ENCODE results near the gene DGKQ.

DGKQ gene

DNA sequence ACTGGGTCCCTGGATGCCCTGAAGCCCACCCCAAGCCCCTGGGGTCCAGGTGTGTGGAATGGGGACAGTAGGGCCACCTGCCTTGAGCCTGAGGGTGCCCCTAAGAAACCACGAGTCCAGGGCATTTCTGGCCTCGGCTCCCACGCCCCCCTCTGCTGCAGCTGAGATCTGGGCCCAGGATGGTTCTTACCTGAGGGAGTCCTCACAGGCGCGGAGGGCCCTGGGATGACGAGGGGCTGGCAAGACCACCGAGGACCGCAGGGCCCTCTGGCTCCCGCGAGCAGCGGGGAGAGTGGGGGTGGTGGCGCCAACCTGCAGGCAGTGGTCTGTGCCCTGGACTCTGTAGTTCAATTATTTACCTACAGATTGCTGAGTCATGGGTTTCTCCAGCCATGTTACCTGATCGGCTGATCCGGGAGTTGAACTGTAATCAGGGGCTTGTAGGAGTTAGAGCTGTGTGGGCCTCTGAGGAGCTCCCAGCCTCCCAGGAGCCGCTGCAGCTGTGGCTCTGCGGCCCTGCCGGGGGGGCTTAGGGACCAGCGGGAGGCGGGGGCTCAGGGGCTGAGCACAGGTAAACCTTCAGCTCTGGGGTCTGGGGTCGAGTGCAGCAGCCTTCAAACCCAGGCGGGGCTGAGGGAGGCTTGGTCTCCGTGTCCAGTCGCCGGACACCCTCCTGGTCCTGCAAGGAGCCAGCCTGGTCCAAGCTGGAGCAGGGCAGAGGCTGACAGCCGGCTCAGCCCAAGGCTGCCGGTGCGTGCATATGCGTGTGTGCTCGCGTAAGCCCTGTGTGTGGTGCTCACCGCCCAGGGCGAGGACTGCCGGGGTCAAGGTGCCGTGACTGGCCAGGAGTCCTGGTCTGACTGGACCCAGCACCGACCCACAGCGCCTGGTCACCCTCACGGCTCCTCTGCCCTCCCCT lies 20.0 kb upstream of the DGKQ start, which contains the start of gene SLC26A1:
SLC26A1 (minus strand) TSS at position 294 of the 919 bp plus-strand sequence. CDS start 1,701 bp downstream, outside the sequence.
- H3K27ac ChIP-seq (ENCODE audit: insufficient read depth, low read depth, low read length, poor library complexity, severe bottlenecking) = no peak within 1 kb of the TSS
- peaks cover 32% of the 10 kb centered on the region for H3K27me3 ChIP-seq (ENCODE audit: control insufficient read depth, insufficient read depth, low read length, poor library complexity, severe bottlenecking)
- no peaks in the 10 kb centered on the region for H3K9me3 ChIP-seq (ENCODE audit: control insufficient read depth, low read length)
- H3K4me3 ChIP-seq (ENCODE audit: insufficient read depth, low read depth, low read length) = no peak within 1 kb of the TSS
- H3K4me1 ChIP-seq (ENCODE audit: control insufficient read depth, insufficient read depth, low read length) = no peaks in the 10 kb centered on the region
- no peaks in the 10 kb centered on the region for H3K36me3 ChIP-seq (ENCODE audit: control insufficient read depth, insufficient read depth, low read length)
- 86 to 88% methylated on average over 37 of the region's 37 CpGs for WGBS, 2 experiments

DNA sequence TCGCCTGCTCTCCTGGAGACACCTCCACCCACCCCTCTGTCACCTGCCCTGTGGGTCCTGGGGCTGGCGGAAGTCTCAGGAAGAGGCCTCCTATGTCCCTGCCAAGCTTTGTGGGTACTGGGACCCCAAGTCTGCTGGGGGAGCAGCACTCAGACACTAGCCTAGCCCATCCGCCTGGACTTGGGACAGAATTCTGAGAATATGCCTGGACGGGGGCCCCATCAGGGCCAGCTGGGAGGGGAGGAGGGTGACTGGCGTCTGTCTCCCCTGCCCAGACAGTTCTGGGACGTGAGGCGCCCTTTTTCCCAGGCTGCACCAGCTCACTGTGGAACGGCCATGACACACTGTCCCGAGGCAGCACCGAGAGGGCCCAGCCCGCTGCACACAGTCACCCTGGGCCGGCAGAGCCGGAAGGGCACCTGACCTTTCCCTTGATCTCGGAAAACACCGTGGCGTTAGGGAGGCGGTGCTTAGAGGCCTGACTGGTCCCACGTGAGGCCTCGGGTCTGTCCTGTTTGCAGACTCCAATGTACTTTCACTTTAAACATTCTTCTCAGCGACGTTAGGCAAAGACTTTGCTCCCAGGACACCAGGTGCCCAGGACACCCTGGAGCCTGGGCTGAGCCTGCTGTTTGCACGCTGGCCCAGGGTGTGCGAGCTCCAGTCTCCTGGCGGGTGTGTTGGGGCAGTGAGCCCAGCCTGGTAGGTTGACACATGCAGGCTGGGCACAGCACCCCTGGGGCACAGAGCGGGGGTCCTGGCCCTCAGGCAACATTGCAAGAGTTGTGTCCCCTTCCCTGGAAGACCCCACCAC lies 19.1 kb upstream of the DGKQ start:
- WGBS, 2 experiments = 86 to 89% methylated on average over 25 of the region's 25 CpGs
- no peak overlapping the region for H3K4me3 ChIP-seq (ENCODE audit: insufficient read depth, low read depth, low read length)
- H3K4me1 ChIP-seq (ENCODE audit: control insufficient read depth, insufficient read depth, low read length) = no peaks in the 10 kb centered on the region
- no peaks in the 10 kb centered on the region for H3K9me3 ChIP-seq (ENCODE audit: control insufficient read depth, low read length)
- peaks cover 28% of the 10 kb centered on the region for H3K27me3 ChIP-seq (ENCODE audit: control insufficient read depth, insufficient read depth, low read length, poor library complexity, severe bottlenecking)
- no peaks in the 10 kb centered on the region for H3K36me3 ChIP-seq (ENCODE audit: control insufficient read depth, insufficient read depth, low read length)
- no peak overlapping the region for H3K27ac ChIP-seq (ENCODE audit: insufficient read depth, low read depth, low read length, poor library complexity, severe bottlenecking)

DNA sequence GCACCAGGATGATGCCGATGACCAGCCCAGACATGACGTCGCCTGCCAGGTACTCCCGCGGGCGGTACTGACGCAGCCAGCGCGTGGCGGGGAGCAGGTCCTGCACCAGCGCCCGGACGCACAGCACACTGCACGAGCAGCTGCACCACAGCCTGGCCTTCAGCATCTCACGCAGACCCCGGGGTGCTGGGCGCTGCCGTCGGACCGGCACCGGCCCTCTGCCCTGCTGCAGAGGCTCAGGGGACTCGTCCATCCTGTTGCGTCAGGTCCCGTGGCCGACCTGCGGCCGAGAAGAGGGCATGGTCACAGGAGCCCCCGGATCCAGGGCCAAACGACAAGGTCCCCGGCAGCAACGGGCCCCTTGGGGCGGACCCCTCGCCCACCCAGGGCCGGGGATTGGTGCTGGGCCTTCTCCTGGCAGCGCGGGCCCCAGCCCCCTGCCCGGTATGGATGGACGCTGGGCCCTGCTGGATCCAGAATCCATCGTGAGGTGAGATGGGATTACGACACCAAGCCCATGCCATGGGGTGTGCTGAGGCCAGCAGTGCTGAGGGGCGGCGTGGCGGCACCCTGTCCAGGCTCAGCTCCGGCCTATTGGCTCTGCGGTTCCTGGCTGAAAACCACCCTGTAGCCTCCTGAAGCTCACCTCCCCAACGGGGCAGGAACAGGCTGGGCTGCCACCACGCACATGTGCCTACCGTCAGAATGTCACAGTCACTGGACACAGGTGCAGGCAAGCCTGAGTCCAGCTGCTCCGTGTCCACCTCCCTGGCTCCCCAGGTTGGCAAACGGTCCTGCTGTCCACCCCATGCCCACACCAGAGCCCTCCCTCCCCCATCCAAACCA lies 18.3 kb upstream of the DGKQ start:
- Histone ChIP-seq H3K36me3 (ENCODE audit: control insufficient read depth, insufficient read depth, low read length) (no peaks in the 10 kb centered on the region), H3K27ac (ENCODE audit: insufficient read depth, low read depth, low read length, poor library complexity, severe bottlenecking) (no peak overlapping the region), H3K4me3 (ENCODE audit: insufficient read depth, low read depth, low read length) (no peak overlapping the region), H3K4me1 (ENCODE audit: control insufficient read depth, insufficient read depth, low read length) (no peaks in the 10 kb centered on the region), H3K9me3 (ENCODE audit: control insufficient read depth, low read length) (no peaks in the 10 kb centered on the region), H3K27me3 (ENCODE audit: control insufficient read depth, insufficient read depth, low read length, poor library complexity, severe bottlenecking) (peaks cover 28% of the 10 kb centered on the region)
- WGBS, 2 experiments = 94% methylated on average over 50 of the region's 50 CpGs

DNA sequence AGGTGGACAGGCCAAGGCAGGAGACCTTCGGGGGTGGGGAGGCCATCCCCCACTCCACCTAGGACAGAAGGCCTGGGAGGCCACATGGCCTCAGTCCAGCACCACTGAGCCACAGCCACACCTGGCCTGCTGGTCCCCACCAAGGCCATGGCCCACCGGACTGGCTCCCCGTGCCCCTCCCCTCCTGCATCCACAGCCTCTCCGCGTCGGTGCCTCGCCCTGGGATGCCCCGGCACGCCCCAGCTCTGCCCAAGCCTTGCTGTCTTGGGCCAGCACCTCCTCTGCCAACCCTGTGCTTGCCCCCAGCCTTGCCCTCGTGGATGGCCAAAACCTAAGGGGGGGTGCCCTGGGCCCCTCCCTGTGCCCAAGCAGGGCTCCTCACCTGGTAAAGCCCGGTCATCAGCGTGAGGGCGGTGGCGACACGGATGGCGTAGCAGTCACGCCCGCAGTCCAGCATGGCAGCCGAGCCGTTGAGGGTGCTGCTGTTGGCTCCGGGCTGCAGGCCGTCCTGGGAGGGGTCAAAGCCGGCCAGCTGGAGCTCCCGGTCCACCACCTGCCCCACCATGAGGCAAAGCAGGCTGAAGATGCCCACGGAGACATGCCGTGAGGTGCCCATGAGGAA lies 17.5 kb upstream of the DGKQ start:
- Histone ChIP-seq H3K9me3 (ENCODE audit: control insufficient read depth, low read length) (no peaks in the 10 kb centered on the region), H3K4me3 (ENCODE audit: insufficient read depth, low read depth, low read length) (no peak overlapping the region), H3K4me1 (ENCODE audit: control insufficient read depth, insufficient read depth, low read length) (no peaks in the 10 kb centered on the region), H3K36me3 (ENCODE audit: control insufficient read depth, insufficient read depth, low read length) (no peaks in the 10 kb centered on the region), H3K27me3 (ENCODE audit: control insufficient read depth, insufficient read depth, low read length, poor library complexity, severe bottlenecking) (peaks cover 28% of the 10 kb centered on the region), H3K27ac (ENCODE audit: insufficient read depth, low read depth, low read length, poor library complexity, severe bottlenecking) (no peak overlapping the region)
- WGBS, 2 experiments = 95 to 96% methylated on average over 26 of the region's 26 CpGs

DNA sequence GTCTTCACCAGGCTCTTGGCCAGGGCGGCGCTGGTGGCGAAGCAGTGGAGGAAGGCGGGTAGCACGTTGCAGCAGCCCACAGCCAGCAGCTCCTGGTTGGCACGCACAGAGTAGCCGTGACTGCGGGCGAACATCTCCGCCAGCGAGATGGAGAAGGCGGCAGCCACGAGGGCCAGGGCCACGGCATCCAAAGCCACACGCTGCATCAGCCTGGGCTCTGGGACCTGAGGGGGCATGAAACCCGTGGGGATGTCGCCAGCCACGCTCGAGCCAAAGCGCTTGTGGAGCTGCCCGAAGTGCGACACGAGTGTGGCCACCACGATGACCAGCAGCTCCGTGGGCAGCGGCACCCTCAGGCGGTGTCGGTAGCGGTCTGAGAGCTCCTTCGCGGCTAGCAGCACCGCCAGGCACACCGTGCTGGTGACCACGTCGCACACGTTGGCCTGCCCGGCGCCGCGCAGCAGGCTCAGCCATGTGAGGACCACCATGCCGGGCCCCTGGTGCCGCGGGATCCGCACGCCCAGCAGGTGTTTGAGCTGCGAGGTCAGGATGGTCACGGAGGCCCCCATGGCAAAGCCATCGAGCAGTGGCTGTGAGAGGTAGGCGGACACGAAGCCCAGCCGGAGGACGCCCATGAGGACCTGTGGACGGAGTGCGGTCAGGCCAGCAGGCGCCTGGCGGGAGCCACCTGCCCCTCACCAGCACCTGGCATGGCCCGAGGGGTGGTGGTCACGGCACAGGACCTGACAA lies 16.5 kb upstream of the DGKQ start:
- H3K36me3 ChIP-seq (ENCODE audit: control insufficient read depth, insufficient read depth, low read length) = no peaks in the 10 kb centered on the region
- peaks cover 3% of the 10 kb centered on the region for H3K4me1 ChIP-seq (ENCODE audit: control insufficient read depth, insufficient read depth, low read length)
- no peak overlapping the region for H3K27ac ChIP-seq (ENCODE audit: insufficient read depth, low read depth, low read length, poor library complexity, severe bottlenecking)
- peaks cover 31% of the 10 kb centered on the region for H3K27me3 ChIP-seq (ENCODE audit: control insufficient read depth, insufficient read depth, low read length, poor library complexity, severe bottlenecking)
- WGBS, 2 experiments = 93 to 95% methylated on average over 58 of the region's 58 CpGs
- H3K4me3 ChIP-seq (ENCODE audit: insufficient read depth, low read depth, low read length) = no peak overlapping the region
- H3K9me3 ChIP-seq (ENCODE audit: control insufficient read depth, low read length) = no peaks in the 10 kb centered on the region

DNA sequence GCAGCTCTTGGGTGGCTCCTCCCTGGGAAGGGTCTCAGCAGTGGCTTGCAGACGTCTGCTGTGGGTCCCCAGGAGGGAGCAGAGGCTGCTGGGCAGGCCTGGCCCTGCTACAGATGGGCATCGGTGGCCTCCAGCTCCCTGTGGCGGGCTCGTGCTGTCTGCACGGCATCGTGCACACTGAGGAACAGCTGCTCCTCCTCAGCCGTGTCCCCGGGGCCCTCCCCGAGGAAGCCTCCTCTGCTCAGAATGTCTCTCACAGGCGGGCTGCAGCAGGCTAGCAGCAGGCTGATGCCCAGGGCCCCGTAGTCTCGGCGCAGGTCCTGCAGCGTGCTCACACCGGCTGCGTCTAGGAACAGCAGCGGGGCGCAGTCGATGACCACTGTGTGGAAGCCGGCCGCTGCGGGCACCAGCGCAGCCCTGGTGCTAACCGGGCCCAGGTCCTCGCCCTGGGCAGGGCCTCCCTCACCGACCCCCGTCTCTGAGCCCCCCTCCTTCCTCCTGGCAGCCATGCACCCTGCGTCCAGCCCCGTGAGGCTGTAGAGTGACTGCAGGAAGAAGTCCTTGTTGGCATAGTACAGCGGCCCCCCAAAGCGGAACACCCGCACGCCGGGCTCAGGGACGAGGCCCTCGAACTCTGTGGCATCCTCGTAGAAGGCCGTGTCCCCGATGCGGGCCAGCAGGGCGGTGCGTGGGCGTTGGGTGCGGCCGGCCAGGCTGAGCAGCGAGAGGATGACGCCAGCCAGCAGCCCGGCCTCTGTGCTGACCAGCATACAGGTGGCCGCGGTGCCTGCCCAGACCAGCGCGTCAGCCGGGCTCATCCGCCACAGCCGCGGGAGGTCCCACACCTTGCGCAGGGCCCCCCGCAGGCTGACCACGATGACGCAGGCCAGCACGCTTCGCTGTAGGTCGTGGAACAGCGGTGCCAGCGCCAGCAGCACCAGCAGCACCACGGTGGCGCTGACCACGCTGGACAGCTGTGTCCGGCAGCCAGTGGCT lies 15.7 kb upstream of the DGKQ start:
- Histone ChIP-seq H3K4me3 (ENCODE audit: insufficient read depth, low read depth, low read length) (no peak overlapping the region), H3K9me3 (ENCODE audit: control insufficient read depth, low read length) (no peaks in the 10 kb centered on the region), H3K4me1 (ENCODE audit: control insufficient read depth, insufficient read depth, low read length) (peaks cover 3% of the 10 kb centered on the region), H3K27me3 (ENCODE audit: control insufficient read depth, insufficient read depth, low read length, poor library complexity, severe bottlenecking) (peaks cover 34% of the 10 kb centered on the region), H3K27ac (ENCODE audit: insufficient read depth, low read depth, low read length, poor library complexity, severe bottlenecking) (no peak overlapping the region), H3K36me3 (ENCODE audit: control insufficient read depth, insufficient read depth, low read length) (no peaks in the 10 kb centered on the region)
- WGBS, 2 experiments = 93 to 94% methylated on average over 69 of the region's 69 CpGs

DNA sequence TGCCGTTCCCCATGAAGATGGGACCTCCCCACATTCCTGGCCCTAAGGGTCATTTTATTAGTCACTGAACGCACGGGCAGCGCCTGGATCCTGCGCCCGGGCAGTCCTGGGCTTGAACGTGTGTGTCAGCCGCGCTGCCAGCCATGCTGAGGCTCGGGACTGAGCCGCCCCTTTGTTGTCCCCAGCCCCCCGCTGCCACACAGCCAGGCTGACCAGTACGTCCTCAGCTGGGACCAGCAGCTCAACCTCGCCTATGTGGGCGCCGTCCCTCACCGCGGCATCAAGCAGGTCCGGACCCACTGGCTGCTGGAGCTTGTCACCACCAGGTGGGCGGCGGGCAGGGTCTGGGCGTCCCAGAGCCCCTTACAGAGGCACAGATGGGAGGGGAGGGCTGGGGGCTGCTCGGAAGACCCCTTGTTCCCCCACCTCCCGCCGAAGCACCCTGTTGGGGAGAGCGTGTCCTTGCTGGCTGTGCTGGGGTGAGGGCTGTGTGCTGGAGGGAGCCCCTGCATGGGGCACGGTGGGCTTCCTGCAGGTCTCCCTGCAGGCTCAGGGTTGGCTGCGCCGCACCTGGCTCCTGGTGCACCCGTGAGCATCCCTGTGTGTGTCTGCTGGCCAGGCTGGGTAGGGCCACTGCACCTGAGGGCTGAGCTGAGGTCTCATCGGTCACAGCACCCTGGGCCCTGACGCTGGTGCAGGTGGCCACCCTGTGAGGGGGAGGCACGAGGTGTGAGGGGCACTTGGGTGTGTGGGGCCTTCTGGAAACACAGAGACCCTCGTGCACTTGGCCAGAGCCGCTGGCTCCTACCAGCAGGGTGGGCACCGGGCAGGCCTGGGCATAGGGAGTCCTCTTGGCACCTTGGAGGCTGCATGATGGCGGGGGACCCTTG lies 14.5 kb upstream of the DGKQ start:
- Histone ChIP-seq H3K27ac (ENCODE audit: insufficient read depth, low read depth, low read length, poor library complexity, severe bottlenecking) (no peak overlapping the region), H3K4me1 (ENCODE audit: control insufficient read depth, insufficient read depth, low read length) (peaks cover 3% of the 10 kb centered on the region), H3K36me3 (ENCODE audit: control insufficient read depth, insufficient read depth, low read length) (no peaks in the 10 kb centered on the region), H3K9me3 (ENCODE audit: control insufficient read depth, low read length) (no peaks in the 10 kb centered on the region), H3K27me3 (ENCODE audit: control insufficient read depth, insufficient read depth, low read length, poor library complexity, severe bottlenecking) (peaks cover 39% of the 10 kb centered on the region), H3K4me3 (ENCODE audit: insufficient read depth, low read depth, low read length) (peak overlapping the region; percentile 45)
- 88 to 89% methylated on average over 37 of the region's 37 CpGs for WGBS, 2 experiments

Measured in ectodermal cell (in vitro differentiated cells).